HEK293 (cell line): Measurements from ENCODE around the gene CSMD2.

ENCODE experiments used
- CTCF ChIA-PET: fragments of 350-600 bp; formaldehyde crosslinking; extraction: SDS; loops from one replicate; lab custom pipeline; 2021; ENCODE audit warnings: antibody characterized with exemption; lab: Yijun Ruan, JAX
- POLR2A ChIA-PET: fragments of 300-600 bp; formaldehyde crosslinking; extraction: SDS; loops from one replicate; lab custom pipeline; 2020; ENCODE audit warnings: antibody characterized with exemption, inconsistent platforms; lab: Yijun Ruan, JAX
- H3K27ac ChIP-seq: fragments of 200-500 bp; sonication (Bioruptor generic); 2 replicates; pipeline ENCODE4 v1.5.1; 2014; ENCODE audit warnings: low read depth, low read length, control low read depth, inconsistent platforms; ENCODE audit errors: extremely low read depth
- H3K36me3 ChIP-seq, 2 experiments: fragments of 200-500 bp in 1 of 2; sonication (Bioruptor generic) in 1 of 2; 1 replicate in 1 of 2; 2 replicates in 1 of 2; pipeline ENCODE4 v1.5.1; 2014 to 2017; ENCODE audit warnings: inconsistent platforms in 2 of 2, low read length in 2 of 2; ENCODE audit not compliant: control insufficient read depth in 2 of 2, insufficient read depth in 1 of 2
- H3K4me1 ChIP-seq: fragments of 200-500 bp; sonication (Bioruptor generic); 2 replicates; pipeline ENCODE4 v1.5.1; 2014; ENCODE audit warnings: mild to moderate bottlenecking, low read length, inconsistent platforms; ENCODE audit not compliant: control insufficient read depth, insufficient read depth
- H3K4me3 ChIP-seq: 2 replicates; pipeline ENCODE4 v1.5.1; 2011; ENCODE audit warnings: low read depth, mild to moderate bottlenecking, control low read depth, low read length, moderate library complexity
- H3K9me3 ChIP-seq: fragments of 200-500 bp; sonication (Bioruptor generic); 2 replicates; pipeline ENCODE4 v1.5.1; 2014; ENCODE audit warnings: low read depth, low read length, inconsistent platforms; ENCODE audit not compliant: control insufficient read depth, insufficient read depth
- GLIS1 ChIP-seq: fragments of 450-650 bp; formaldehyde crosslinking; IDR thresholded peaks from 2 replicates; pipeline ENCODE4 v1.5.1; 2016; ENCODE audit warnings: missing biosample characterization, missing genetic modification characterization
- KLF16 ChIP-seq: fragments of 450-650 bp; formaldehyde crosslinking; IDR thresholded peaks from 2 replicates; pipeline ENCODE4 v1.5.1; 2017; ENCODE audit warnings: missing biosample characterization, missing genetic modification characterization
- REPIN1 ChIP-seq: fragments of 450-650 bp; formaldehyde crosslinking; IDR thresholded peaks from 2 replicates; pipeline ENCODE4 v1.5.1; 2017; ENCODE audit warnings: missing biosample characterization, missing genetic modification characterization, low read depth
- WT1 ChIP-seq: fragments of 450-650 bp; formaldehyde crosslinking; IDR thresholded peaks from 2 replicates; pipeline ENCODE4 v1.5.1; 2016; ENCODE audit warnings: missing biosample characterization, missing genetic modification characterization
- ZBTB17 ChIP-seq: fragments of 450-650 bp; formaldehyde crosslinking; IDR thresholded peaks from 2 replicates; pipeline ENCODE4 v1.5.1; 2016; ENCODE audit warnings: missing biosample characterization, missing genetic modification characterization
- ZBTB20 ChIP-seq: fragments of 450-650 bp; formaldehyde crosslinking; IDR thresholded peaks from 2 replicates; pipeline ENCODE4 v1.5.1; 2016; ENCODE audit warnings: missing biosample characterization, missing genetic modification characterization
- ZFP3 ChIP-seq: fragments of 450-650 bp; formaldehyde crosslinking; IDR thresholded peaks from 2 replicates; pipeline ENCODE4 v1.5.1; 2016; ENCODE audit warnings: low read depth, missing biosample characterization, missing genetic modification characterization
- ZFP37 ChIP-seq: fragments of 450-650 bp; formaldehyde crosslinking; IDR thresholded peaks from 2 replicates; pipeline ENCODE4 v1.5.1; 2016; ENCODE audit warnings: missing biosample characterization, missing genetic modification characterization
- ZNF133 ChIP-seq: fragments of 450-650 bp; formaldehyde crosslinking; IDR thresholded peaks from 2 replicates; pipeline ENCODE4 v1.5.1; 2016; ENCODE audit warnings: missing biosample characterization, missing genetic modification characterization
- ZNF311 ChIP-seq: fragments of 450-650 bp; formaldehyde crosslinking; IDR thresholded peaks from 2 replicates; pipeline ENCODE4 v1.5.1; 2017; ENCODE audit warnings: missing biosample characterization, missing genetic modification characterization, borderline replicate concordance
- ZNF341 ChIP-seq: fragments of 450-650 bp; formaldehyde crosslinking; IDR thresholded peaks from 2 replicates; pipeline ENCODE4; 2016; ENCODE audit warnings: low read depth, missing biosample characterization, missing genetic modification characterization
- ZNF48 ChIP-seq: fragments of 450-650 bp; formaldehyde crosslinking; IDR thresholded peaks from 2 replicates; pipeline ENCODE4 v1.5.1; 2016; ENCODE audit warnings: missing biosample characterization, missing genetic modification characterization
- ZNF501 ChIP-seq: fragments of 450-650 bp; formaldehyde crosslinking; IDR thresholded peaks from 2 replicates; pipeline ENCODE4 v1.5.1; 2016; ENCODE audit warnings: missing biosample characterization, missing genetic modification characterization
- ZNF549 ChIP-seq: fragments of 450-650 bp; IDR thresholded peaks from 2 replicates; pipeline ENCODE4 v1.5.1; 2018; ENCODE audit warnings: missing biosample characterization, missing genetic modification characterization, mild to moderate bottlenecking, inconsistent platforms, moderate library complexity
- ZNF707 ChIP-seq: fragments of 450-650 bp; formaldehyde crosslinking; IDR thresholded peaks from 2 replicates; pipeline ENCODE4 v1.5.1; 2016; ENCODE audit warnings: missing biosample characterization, missing genetic modification characterization
- ZNF830 ChIP-seq: fragments of 450-650 bp; IDR thresholded peaks from 2 replicates; pipeline ENCODE4 v1.5.0; 2018; ENCODE audit warnings: missing biosample characterization, missing genetic modification characterization, low read depth, mild to moderate bottlenecking, moderate library complexity
- TF ChIP-seq, protein P1 (sequence below): fragments of 450-650 bp; formaldehyde crosslinking; IDR thresholded peaks from 2 replicates; pipeline ENCODE4 v1.5.1; 2016; ENCODE audit warnings: missing biosample characterization, missing genetic modification characterization
- TF ChIP-seq, protein P2 (sequence below): fragments of 450-650 bp; formaldehyde crosslinking; IDR thresholded peaks from 2 replicates; pipeline ENCODE4 v1.5.1; 2017; ENCODE audit warnings: missing biosample characterization, missing genetic modification characterization
- TF ChIP-seq, protein P3 (sequence below): fragments of 450-650 bp; formaldehyde crosslinking; conservative IDR thresholded peaks from 2 replicates; pipeline ENCODE4 v1.5.1; 2016; ENCODE audit warnings: low read depth, missing biosample characterization, missing genetic modification characterization
- TF ChIP-seq, protein P4 (sequence below): fragments of 450-650 bp; formaldehyde crosslinking; IDR thresholded peaks from 2 replicates; pipeline ENCODE4 v1.5.1; 2016; ENCODE audit warnings: missing biosample characterization, missing genetic modification characterization, low read depth

CSMD2 gene

DNA sequence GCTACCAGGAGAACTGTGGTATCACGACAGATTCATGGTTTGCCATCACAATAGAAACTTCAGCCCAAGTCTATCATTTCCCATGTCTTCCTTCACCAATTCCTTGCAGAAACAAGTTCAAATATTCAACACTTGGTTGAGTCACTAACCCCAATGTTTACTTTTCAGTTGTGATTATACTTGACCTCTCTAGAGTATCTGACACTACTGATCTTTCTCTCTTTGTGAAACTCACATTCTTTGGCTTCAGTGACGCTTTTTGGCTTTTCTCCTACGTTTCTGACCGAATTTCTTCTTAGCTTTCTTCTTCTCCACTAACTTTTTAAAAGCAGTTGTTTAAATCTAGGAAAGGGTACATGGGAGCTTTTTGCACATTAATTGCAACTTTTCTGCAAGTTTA lies 350.0 kb downstream of the CSMD2 start:
- Histone ChIP-seq H3K4me1 (no peaks in the 10 kb centered on the region; the same call in 1 of the 2 replicates), H3K4me3 (no peak overlapping the region), H3K27ac (no peak overlapping the region), H3K36me3 (no peaks in the 10 kb centered on the region), H3K9me3 (no peaks in the 10 kb centered on the region)
- ChIA-PET CTCF (interaction anchor here (0.7 kb wide), 1 partner anchor 14 kb away, joined by 3 read pairs; no protein-coding TSS in a partner anchor), POLR2A (no interaction called here)
- no peak for TF ChIP-seq ZNF48 (tag by site-specific recombination)
- TF ChIP-seq, protein P1, sequence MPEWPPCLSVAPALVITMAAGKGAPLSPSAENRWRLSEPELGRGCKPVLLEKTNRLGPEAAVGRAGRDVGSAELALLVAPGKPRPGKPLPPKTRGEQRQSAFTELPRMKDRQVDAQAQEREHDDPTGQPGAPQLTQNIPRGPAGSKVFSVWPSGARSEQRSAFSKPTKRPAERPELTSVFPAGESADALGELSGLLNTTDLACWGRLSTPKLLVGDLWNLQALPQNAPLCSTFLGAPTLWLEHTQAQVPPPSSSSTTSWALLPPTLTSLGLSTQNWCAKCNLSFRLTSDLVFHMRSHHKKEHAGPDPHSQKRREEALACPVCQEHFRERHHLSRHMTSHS, result no peak
- no peak for TF ChIP-seq ZNF707 (tag by site-specific recombination)
- no peak for TF ChIP-seq ZNF341 (tag by site-specific recombination)
- no peak for TF ChIP-seq ZFP3 (tag by site-specific recombination)
- no peak for TF ChIP-seq ZBTB20 (tag by site-specific recombination)
- no peak for TF ChIP-seq ZNF549 (tag by site-specific recombination)
- TF ChIP-seq, protein P2, sequence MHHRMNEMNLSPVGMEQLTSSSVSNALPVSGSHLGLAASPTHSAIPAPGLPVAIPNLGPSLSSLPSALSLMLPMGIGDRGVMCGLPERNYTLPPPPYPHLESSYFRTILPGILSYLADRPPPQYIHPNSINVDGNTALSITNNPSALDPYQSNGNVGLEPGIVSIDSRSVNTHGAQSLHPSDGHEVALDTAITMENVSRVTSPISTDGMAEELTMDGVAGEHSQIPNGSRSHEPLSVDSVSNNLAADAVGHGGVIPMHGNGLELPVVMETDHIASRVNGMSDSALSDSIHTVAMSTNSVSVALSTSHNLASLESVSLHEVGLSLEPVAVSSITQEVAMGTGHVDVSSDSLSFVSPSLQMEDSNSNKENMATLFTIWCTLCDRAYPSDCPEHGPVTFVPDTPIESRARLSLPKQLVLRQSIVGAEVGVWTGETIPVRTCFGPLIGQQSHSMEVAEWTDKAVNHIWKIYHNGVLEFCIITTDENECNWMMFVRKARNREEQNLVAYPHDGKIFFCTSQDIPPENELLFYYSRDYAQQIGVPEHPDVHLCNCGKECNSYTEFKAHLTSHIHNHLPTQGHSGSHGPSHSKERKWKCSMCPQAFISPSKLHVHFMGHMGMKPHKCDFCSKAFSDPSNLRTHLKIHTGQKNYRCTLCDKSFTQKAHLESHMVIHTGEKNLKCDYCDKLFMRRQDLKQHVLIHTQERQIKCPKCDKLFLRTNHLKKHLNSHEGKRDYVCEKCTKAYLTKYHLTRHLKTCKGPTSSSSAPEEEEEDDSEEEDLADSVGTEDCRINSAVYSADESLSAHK (tag by site-specific recombination), result no peak
- TF ChIP-seq ZBTB17 (tag by site-specific recombination), result no peak
- TF ChIP-seq ZNF311 (tag by site-specific recombination), result no peak
- TF ChIP-seq GLIS1 (tag by site-specific recombination), result no peak
- TF ChIP-seq, protein P3, sequence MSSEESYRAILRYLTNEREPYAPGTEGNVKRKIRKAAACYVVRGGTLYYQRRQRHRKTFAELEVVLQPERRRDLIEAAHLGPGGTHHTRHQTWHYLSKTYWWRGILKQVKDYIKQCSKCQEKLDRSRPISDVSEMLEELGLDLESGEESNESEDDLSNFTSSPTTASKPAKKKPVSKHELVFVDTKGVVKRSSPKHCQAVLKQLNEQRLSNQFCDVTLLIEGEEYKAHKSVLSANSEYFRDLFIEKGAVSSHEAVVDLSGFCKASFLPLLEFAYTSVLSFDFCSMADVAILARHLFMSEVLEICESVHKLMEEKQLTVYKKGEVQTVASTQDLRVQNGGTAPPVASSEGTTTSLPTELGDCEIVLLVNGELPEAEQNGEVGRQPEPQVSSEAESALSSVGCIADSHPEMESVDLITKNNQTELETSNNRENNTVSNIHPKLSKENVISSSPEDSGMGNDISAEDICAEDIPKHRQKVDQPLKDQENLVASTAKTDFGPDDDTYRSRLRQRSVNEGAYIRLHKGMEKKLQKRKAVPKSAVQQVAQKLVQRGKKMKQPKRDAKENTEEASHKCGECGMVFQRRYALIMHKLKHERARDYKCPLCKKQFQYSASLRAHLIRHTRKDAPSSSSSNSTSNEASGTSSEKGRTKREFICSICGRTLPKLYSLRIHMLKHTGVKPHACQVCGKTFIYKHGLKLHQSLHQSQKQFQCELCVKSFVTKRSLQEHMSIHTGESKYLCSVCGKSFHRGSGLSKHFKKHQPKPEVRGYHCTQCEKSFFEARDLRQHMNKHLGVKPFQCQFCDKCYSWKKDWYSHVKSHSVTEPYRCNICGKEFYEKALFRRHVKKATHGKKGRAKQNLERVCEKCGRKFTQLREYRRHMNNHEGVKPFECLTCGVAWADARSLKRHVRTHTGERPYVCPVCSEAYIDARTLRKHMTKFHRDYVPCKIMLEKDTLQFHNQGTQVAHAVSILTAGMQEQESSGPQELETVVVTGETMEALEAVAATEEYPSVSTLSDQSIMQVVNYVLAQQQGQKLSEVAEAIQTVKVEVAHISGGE, result no peak
- no peak for TF ChIP-seq ZNF501 (tag by site-specific recombination)
- no peak for TF ChIP-seq KLF16 (tag by site-specific recombination)
- TF ChIP-seq WT1, result no peak
- TF ChIP-seq REPIN1 (tag by site-specific recombination), result no peak
- no peak for TF ChIP-seq ZFP37 (tag by site-specific recombination)
- no peak for TF ChIP-seq ZNF133
- no peak for TF ChIP-seq ZNF830 (tag by site-specific recombination)
- TF ChIP-seq, protein P4, sequence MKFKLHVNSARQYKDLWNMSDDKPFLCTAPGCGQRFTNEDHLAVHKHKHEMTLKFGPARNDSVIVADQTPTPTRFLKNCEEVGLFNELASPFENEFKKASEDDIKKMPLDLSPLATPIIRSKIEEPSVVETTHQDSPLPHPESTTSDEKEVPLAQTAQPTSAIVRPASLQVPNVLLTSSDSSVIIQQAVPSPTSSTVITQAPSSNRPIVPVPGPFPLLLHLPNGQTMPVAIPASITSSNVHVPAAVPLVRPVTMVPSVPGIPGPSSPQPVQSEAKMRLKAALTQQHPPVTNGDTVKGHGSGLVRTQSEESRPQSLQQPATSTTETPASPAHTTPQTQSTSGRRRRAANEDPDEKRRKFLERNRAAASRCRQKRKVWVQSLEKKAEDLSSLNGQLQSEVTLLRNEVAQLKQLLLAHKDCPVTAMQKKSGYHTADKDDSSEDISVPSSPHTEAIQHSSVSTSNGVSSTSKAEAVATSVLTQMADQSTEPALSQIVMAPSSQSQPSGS (tag by site-specific recombination), result no peak
